H9 (cell line): ENCODE data around the gene TGFA. TPM values are rescaled to one million over a fixed set of nuclear protein-coding genes. Genes with fewer than 3 reads are reported as not detected.

ENCODE experiments used
- DNase-seq: peaks from one replicate; pipeline ENCODE4 v3.0.0-alpha.2; 2017
- H2AFZ ChIP-seq: one replicate; pipeline ENCODE4 v1.6.1; 2013; ENCODE audit warnings: mild to moderate bottlenecking, low read length, control low read depth, moderate library complexity
- H2AK5ac ChIP-seq: 2 replicates; pipeline ENCODE4 v1.6.1; 2013; ENCODE audit warnings: low read length, control low read depth, mixed read lengths; ENCODE audit not compliant: insufficient read length
- H2BK120ac ChIP-seq: one replicate; pipeline ENCODE4 v1.6.1; 2013; ENCODE audit warnings: low read depth, mild to moderate bottlenecking, low read length, control low read depth, inconsistent platforms; ENCODE audit not compliant: poor library complexity, severe bottlenecking
- H2BK12ac ChIP-seq: 2 replicates; pipeline ENCODE4 v1.6.1; 2013; ENCODE audit warnings: low read length, control low read depth, mixed read lengths, low read depth; ENCODE audit not compliant: insufficient read length
- H2BK15ac ChIP-seq: 2 replicates; pipeline ENCODE4 v1.6.1; 2013; ENCODE audit warnings: low read depth, low read length, control low read depth
- H2BK20ac ChIP-seq: one replicate; pipeline ENCODE4 v1.6.1; 2013; ENCODE audit warnings: low read depth, mild to moderate bottlenecking, low read length, control low read depth, inconsistent platforms; ENCODE audit not compliant: poor library complexity, severe bottlenecking
- H2BK5ac ChIP-seq: 2 replicates; pipeline ENCODE4 v1.6.1; 2013; ENCODE audit warnings: low read length, control low read depth, mixed read lengths; ENCODE audit not compliant: insufficient read length
- H3K14ac ChIP-seq: 2 replicates; pipeline ENCODE4 v1.6.1; 2013; ENCODE audit warnings: low read length, control low read depth; ENCODE audit not compliant: insufficient read depth
- H3K18ac ChIP-seq: 2 replicates; pipeline ENCODE4 v1.6.1; 2013; ENCODE audit warnings: low read depth, mild to moderate bottlenecking, mixed read lengths, low read length, control low read depth; ENCODE audit not compliant: insufficient read length
- H3K23ac ChIP-seq: 2 replicates; pipeline ENCODE4 v1.6.1; 2013; ENCODE audit warnings: low read length, control low read depth, mixed read lengths, low read depth; ENCODE audit not compliant: insufficient read length
- H3K23me2 ChIP-seq: 2 replicates; pipeline ENCODE4 v1.6.1; 2013; ENCODE audit warnings: low read depth, mild to moderate bottlenecking, mixed read lengths, low read length, control low read depth; ENCODE audit not compliant: insufficient read length, poor library complexity, severe bottlenecking
- H3K27ac ChIP-seq: 2 replicates; pipeline ENCODE4 v1.5.1; 2013; ENCODE audit warnings: low read length, control low read depth, mixed read lengths, low read depth; ENCODE audit not compliant: insufficient read length
- H3K27me3 ChIP-seq: 2 replicates; pipeline ENCODE4 v1.6.1; 2013; ENCODE audit warnings: low read length, control low read depth, inconsistent platforms; ENCODE audit not compliant: insufficient read depth
- H3K4ac ChIP-seq: 2 replicates; pipeline ENCODE4 v1.6.1; 2013; ENCODE audit warnings: low read depth, mild to moderate bottlenecking, control low read depth, inconsistent platforms, low read length, moderate library complexity
- H3K4me1 ChIP-seq: 2 replicates; pipeline ENCODE4 v1.6.1; 2013; ENCODE audit warnings: low read length, control low read depth, inconsistent platforms; ENCODE audit not compliant: insufficient read depth
- H3K4me2 ChIP-seq: 2 replicates; pipeline ENCODE4 v1.6.1; 2013; ENCODE audit warnings: low read length, control low read depth, mixed read lengths; ENCODE audit not compliant: insufficient read length, insufficient read depth
- H3K56ac ChIP-seq: 2 replicates; pipeline ENCODE4 v1.6.1; 2013; ENCODE audit warnings: low read depth, mild to moderate bottlenecking, mixed read lengths, low read length, control low read depth; ENCODE audit not compliant: insufficient read length
- H3K79me1 ChIP-seq: 2 replicates; pipeline ENCODE4 v1.6.1; 2013; ENCODE audit warnings: low read depth, mild to moderate bottlenecking, moderate library complexity, low read length, control low read depth, inconsistent platforms; ENCODE audit not compliant: insufficient read depth, poor library complexity, severe bottlenecking
- H3K79me2 ChIP-seq: 2 replicates; pipeline ENCODE4 v1.6.1; 2013; ENCODE audit warnings: low read length, control low read depth, inconsistent platforms; ENCODE audit not compliant: insufficient read depth
- H3K9ac ChIP-seq: 2 replicates; pipeline ENCODE4 v1.6.1; 2013; ENCODE audit warnings: low read length, control low read depth, mixed read lengths; ENCODE audit not compliant: insufficient read length; ENCODE audit errors: extremely low read depth
- H3K9me3 ChIP-seq: one replicate; pipeline ENCODE4 v1.6.1; 2013; ENCODE audit warnings: low read depth, low read length, inconsistent platforms; ENCODE audit not compliant: control insufficient read depth
- H3T11ph ChIP-seq: one replicate; pipeline ENCODE4 v1.6.1; 2013; ENCODE audit warnings: mild to moderate bottlenecking, low read length, control low read depth, inconsistent platforms
- H4K20me1 ChIP-seq: one replicate; pipeline ENCODE4 v1.6.1; 2013; ENCODE audit not compliant: control insufficient read depth, insufficient read length, insufficient read depth
- H4K5ac ChIP-seq: 2 replicates; pipeline ENCODE4 v1.6.1; 2013; ENCODE audit warnings: low read depth, mild to moderate bottlenecking, mixed read lengths, low read length, control low read depth; ENCODE audit not compliant: insufficient read length
- H4K8ac ChIP-seq: replicated peaks from 2 replicates; pipeline ENCODE4 v1.6.1; 2013; ENCODE audit warnings: low read length, control low read depth, mixed read lengths, low read depth; ENCODE audit not compliant: insufficient read length
- H4K91ac ChIP-seq: 2 replicates; pipeline ENCODE4 v1.6.1; 2013; ENCODE audit warnings: low read depth, mild to moderate bottlenecking, moderate library complexity, mixed read lengths, low read length, control low read depth; ENCODE audit not compliant: insufficient read length
- H3K27ac Mint-ChIP-seq, 3 experiments: 2 replicates in 2 of 3; 3 replicates in 1 of 3; pipeline ENCODE4 v1.8.0; 2020 to 2021; ENCODE audit warnings: mixed read lengths in 3 of 3, mild to moderate bottlenecking in 1 of 3, moderate library complexity in 1 of 3
- H3K27me3 Mint-ChIP-seq: 2 replicates; pipeline ENCODE4 v1.8.0; 2021; ENCODE audit warnings: low read depth, mild to moderate bottlenecking, moderate library complexity, mixed read lengths
- H3K36me3 Mint-ChIP-seq, 3 experiments: 2 replicates in 2 of 3; 3 replicates in 1 of 3; pipeline ENCODE4 v1.8.0; 2020 to 2021; ENCODE audit warnings: low read depth in 3 of 3, mixed read lengths in 3 of 3; ENCODE audit not compliant: insufficient read depth in 1 of 3
- H3K4me1 Mint-ChIP-seq, 2 experiments: 2 replicates each; pipeline ENCODE4 v1.8.0; 2020; ENCODE audit warnings: mixed read lengths in 2 of 2
- H3K4me3 Mint-ChIP-seq, 2 experiments: 2 replicates in 1 of 2; 3 replicates in 1 of 2; pipeline ENCODE4 v1.8.0; 2020 to 2021; ENCODE audit warnings: mild to moderate bottlenecking in 2 of 2, mixed read lengths in 2 of 2, moderate library complexity in 1 of 2
- H3K9me3 Mint-ChIP-seq, 2 experiments: 2 replicates in 1 of 2; 3 replicates in 1 of 2; pipeline ENCODE4 v1.8.0; 2020; ENCODE audit warnings: mild to moderate bottlenecking in 2 of 2, mixed read lengths in 2 of 2, moderate library complexity in 1 of 2
- WGBS: extraction: QIAGEN DNeasy Blood & Tissue Kit; methylation state at CpG from one replicate; pipeline ENCODE4 v1.1.7; 2013; ENCODE audit warnings: missing lambda C conversion rate, low lambda C conversion rate, mixed read lengths; ENCODE audit not compliant: insufficient read length; ENCODE audit errors: extremely low coverage; 5-methylcytosine and 5-hydroxymethylcytosine counted together
- total RNA-seq: library from RNA; stranded (reverse); gene quantifications from 2 replicates; pipeline ENCODE4 v1.2.1, GENCODE V29; 2021
- TF ChIP-seq, protein P1 (sequence below): fragments of 200-600 bp; sonication (generic); conservative IDR thresholded peaks from 3 replicates; pipeline ENCODE4 v1.8.0; 2021; ENCODE audit warnings: antibody characterized with exemption, mild to moderate bottlenecking

Gene TGFA
- total RNA-seq, 1 experiment from 2014 or later: 3.3 TPM

GRCh38 chr2:70546885-70547284 lies 6.7 kb downstream of the TGFA start:
- H3K79me2 ChIP-seq: no peaks in the 10 kb centered on the region
- DNase-seq: no peak
- H3K4ac ChIP-seq: no peak overlapping the region
- Mint-ChIP-seq H3K4me1 (peaks cover 1 to 3% of the 10 kb centered on the region in 2 experiments; a peak in 2 of 4 replicates), H3K4me3 (no peak overlapping the region), H3K36me3 (no peaks in the 10 kb centered on the region), H3K27me3 (peaks cover 15% of the 10 kb centered on the region), H3K27ac (no peak overlapping the region), H3K9me3 (no peaks in the 10 kb centered on the region)
- no peak overlapping the region for H2BK120ac ChIP-seq
- TF ChIP-seq, protein P1, sequence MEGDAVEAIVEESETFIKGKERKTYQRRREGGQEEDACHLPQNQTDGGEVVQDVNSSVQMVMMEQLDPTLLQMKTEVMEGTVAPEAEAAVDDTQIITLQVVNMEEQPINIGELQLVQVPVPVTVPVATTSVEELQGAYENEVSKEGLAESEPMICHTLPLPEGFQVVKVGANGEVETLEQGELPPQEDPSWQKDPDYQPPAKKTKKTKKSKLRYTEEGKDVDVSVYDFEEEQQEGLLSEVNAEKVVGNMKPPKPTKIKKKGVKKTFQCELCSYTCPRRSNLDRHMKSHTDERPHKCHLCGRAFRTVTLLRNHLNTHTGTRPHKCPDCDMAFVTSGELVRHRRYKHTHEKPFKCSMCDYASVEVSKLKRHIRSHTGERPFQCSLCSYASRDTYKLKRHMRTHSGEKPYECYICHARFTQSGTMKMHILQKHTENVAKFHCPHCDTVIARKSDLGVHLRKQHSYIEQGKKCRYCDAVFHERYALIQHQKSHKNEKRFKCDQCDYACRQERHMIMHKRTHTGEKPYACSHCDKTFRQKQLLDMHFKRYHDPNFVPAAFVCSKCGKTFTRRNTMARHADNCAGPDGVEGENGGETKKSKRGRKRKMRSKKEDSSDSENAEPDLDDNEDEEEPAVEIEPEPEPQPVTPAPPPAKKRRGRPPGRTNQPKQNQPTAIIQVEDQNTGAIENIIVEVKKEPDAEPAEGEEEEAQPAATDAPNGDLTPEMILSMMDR: no peak
- no peaks in the 10 kb centered on the region for H3K79me1 ChIP-seq
- no peaks in the 10 kb centered on the region for H3K23me2 ChIP-seq
- H3K27ac ChIP-seq: no peak overlapping the region
- peaks cover 3% of the 10 kb centered on the region; the same call in 1 of the 2 replicates for H3K27me3 ChIP-seq
- no peak overlapping the region for H3K14ac ChIP-seq
- H3K4me1 ChIP-seq: no peaks in the 10 kb centered on the region
- no peak overlapping the region for H2BK12ac ChIP-seq
- no peak overlapping the region for H3K4me2 ChIP-seq
- WGBS: no CpG with 5 or more reads among the region's 3 CpGs
- no peak overlapping the region for H3K56ac ChIP-seq
- no peak overlapping the region for H3K23ac ChIP-seq
- no peaks in the 10 kb centered on the region for H3K9me3 ChIP-seq
- no peak overlapping the region for H2AFZ ChIP-seq
- no peak overlapping the region for H2AK5ac ChIP-seq
- no peak overlapping the region for H4K8ac ChIP-seq
- no peak overlapping the region for H3K9ac ChIP-seq
- no peak overlapping the region for H2BK20ac ChIP-seq
- H2BK5ac ChIP-seq: no peak overlapping the region
- H3K18ac ChIP-seq: no peak overlapping the region
- H4K20me1 ChIP-seq: no peaks in the 10 kb centered on the region
- no peak overlapping the region for H2BK15ac ChIP-seq
- H4K91ac ChIP-seq: no peak overlapping the region
- no peak overlapping the region for H4K5ac ChIP-seq
- H3T11ph ChIP-seq: no peak overlapping the region
